H9 (cell line): ENCODE measurements around the gene ARHGDIB. TPM values are rescaled to one million over a fixed set of nuclear protein-coding genes. Genes with fewer than 3 reads are reported as not detected.

Source experiments
- DNase-seq: peaks from one replicate; pipeline ENCODE4 v3.0.0-alpha.2; 2017
- H2AFZ ChIP-seq: one replicate; pipeline ENCODE4 v1.6.1; 2013; ENCODE audit warnings: mild to moderate bottlenecking, low read length, control low read depth, moderate library complexity
- H2AK5ac ChIP-seq: 2 replicates; pipeline ENCODE4 v1.6.1; 2013; ENCODE audit warnings: low read length, control low read depth, mixed read lengths; ENCODE audit not compliant: insufficient read length
- H2BK120ac ChIP-seq: one replicate; pipeline ENCODE4 v1.6.1; 2013; ENCODE audit warnings: low read depth, mild to moderate bottlenecking, low read length, control low read depth, inconsistent platforms; ENCODE audit not compliant: poor library complexity, severe bottlenecking
- H2BK12ac ChIP-seq: 2 replicates; pipeline ENCODE4 v1.6.1; 2013; ENCODE audit warnings: low read length, control low read depth, mixed read lengths, low read depth; ENCODE audit not compliant: insufficient read length
- H2BK15ac ChIP-seq: 2 replicates; pipeline ENCODE4 v1.6.1; 2013; ENCODE audit warnings: low read depth, low read length, control low read depth
- H2BK20ac ChIP-seq: one replicate; pipeline ENCODE4 v1.6.1; 2013; ENCODE audit warnings: low read depth, mild to moderate bottlenecking, low read length, control low read depth, inconsistent platforms; ENCODE audit not compliant: poor library complexity, severe bottlenecking
- H2BK5ac ChIP-seq: 2 replicates; pipeline ENCODE4 v1.6.1; 2013; ENCODE audit warnings: low read length, control low read depth, mixed read lengths; ENCODE audit not compliant: insufficient read length
- H3K14ac ChIP-seq: 2 replicates; pipeline ENCODE4 v1.6.1; 2013; ENCODE audit warnings: low read length, control low read depth; ENCODE audit not compliant: insufficient read depth
- H3K18ac ChIP-seq: 2 replicates; pipeline ENCODE4 v1.6.1; 2013; ENCODE audit warnings: low read depth, mild to moderate bottlenecking, mixed read lengths, low read length, control low read depth; ENCODE audit not compliant: insufficient read length
- H3K23ac ChIP-seq: 2 replicates; pipeline ENCODE4 v1.6.1; 2013; ENCODE audit warnings: low read length, control low read depth, mixed read lengths, low read depth; ENCODE audit not compliant: insufficient read length
- H3K23me2 ChIP-seq: 2 replicates; pipeline ENCODE4 v1.6.1; 2013; ENCODE audit warnings: low read depth, mild to moderate bottlenecking, mixed read lengths, low read length, control low read depth; ENCODE audit not compliant: insufficient read length, poor library complexity, severe bottlenecking
- H3K27ac ChIP-seq: 2 replicates; pipeline ENCODE4 v1.5.1; 2013; ENCODE audit warnings: low read length, control low read depth, mixed read lengths, low read depth; ENCODE audit not compliant: insufficient read length
- H3K27me3 ChIP-seq: 2 replicates; pipeline ENCODE4 v1.6.1; 2013; ENCODE audit warnings: low read length, control low read depth, inconsistent platforms; ENCODE audit not compliant: insufficient read depth
- H3K4ac ChIP-seq: 2 replicates; pipeline ENCODE4 v1.6.1; 2013; ENCODE audit warnings: low read depth, mild to moderate bottlenecking, control low read depth, inconsistent platforms, low read length, moderate library complexity
- H3K4me1 ChIP-seq: 2 replicates; pipeline ENCODE4 v1.6.1; 2013; ENCODE audit warnings: low read length, control low read depth, inconsistent platforms; ENCODE audit not compliant: insufficient read depth
- H3K4me2 ChIP-seq: 2 replicates; pipeline ENCODE4 v1.6.1; 2013; ENCODE audit warnings: low read length, control low read depth, mixed read lengths; ENCODE audit not compliant: insufficient read length, insufficient read depth
- H3K56ac ChIP-seq: 2 replicates; pipeline ENCODE4 v1.6.1; 2013; ENCODE audit warnings: low read depth, mild to moderate bottlenecking, mixed read lengths, low read length, control low read depth; ENCODE audit not compliant: insufficient read length
- H3K79me1 ChIP-seq: 2 replicates; pipeline ENCODE4 v1.6.1; 2013; ENCODE audit warnings: low read depth, mild to moderate bottlenecking, moderate library complexity, low read length, control low read depth, inconsistent platforms; ENCODE audit not compliant: insufficient read depth, poor library complexity, severe bottlenecking
- H3K79me2 ChIP-seq: 2 replicates; pipeline ENCODE4 v1.6.1; 2013; ENCODE audit warnings: low read length, control low read depth, inconsistent platforms; ENCODE audit not compliant: insufficient read depth
- H3K9ac ChIP-seq: 2 replicates; pipeline ENCODE4 v1.6.1; 2013; ENCODE audit warnings: low read length, control low read depth, mixed read lengths; ENCODE audit not compliant: insufficient read length; ENCODE audit errors: extremely low read depth
- H3K9me3 ChIP-seq: one replicate; pipeline ENCODE4 v1.6.1; 2013; ENCODE audit warnings: low read depth, low read length, inconsistent platforms; ENCODE audit not compliant: control insufficient read depth
- H3T11ph ChIP-seq: one replicate; pipeline ENCODE4 v1.6.1; 2013; ENCODE audit warnings: mild to moderate bottlenecking, low read length, control low read depth, inconsistent platforms
- H4K20me1 ChIP-seq: one replicate; pipeline ENCODE4 v1.6.1; 2013; ENCODE audit not compliant: control insufficient read depth, insufficient read length, insufficient read depth
- H4K5ac ChIP-seq: 2 replicates; pipeline ENCODE4 v1.6.1; 2013; ENCODE audit warnings: low read depth, mild to moderate bottlenecking, mixed read lengths, low read length, control low read depth; ENCODE audit not compliant: insufficient read length
- H4K8ac ChIP-seq: replicated peaks from 2 replicates; pipeline ENCODE4 v1.6.1; 2013; ENCODE audit warnings: low read length, control low read depth, mixed read lengths, low read depth; ENCODE audit not compliant: insufficient read length
- H4K91ac ChIP-seq: 2 replicates; pipeline ENCODE4 v1.6.1; 2013; ENCODE audit warnings: low read depth, mild to moderate bottlenecking, moderate library complexity, mixed read lengths, low read length, control low read depth; ENCODE audit not compliant: insufficient read length
- H3K27ac Mint-ChIP-seq, 3 experiments: 2 replicates in 2 of 3; 3 replicates in 1 of 3; pipeline ENCODE4 v1.8.0; 2020 to 2021; ENCODE audit warnings: mixed read lengths in 3 of 3, mild to moderate bottlenecking in 1 of 3, moderate library complexity in 1 of 3
- H3K27me3 Mint-ChIP-seq: 2 replicates; pipeline ENCODE4 v1.8.0; 2021; ENCODE audit warnings: low read depth, mild to moderate bottlenecking, moderate library complexity, mixed read lengths
- H3K36me3 Mint-ChIP-seq, 3 experiments: 2 replicates in 2 of 3; 3 replicates in 1 of 3; pipeline ENCODE4 v1.8.0; 2020 to 2021; ENCODE audit warnings: low read depth in 3 of 3, mixed read lengths in 3 of 3; ENCODE audit not compliant: insufficient read depth in 1 of 3
- H3K4me1 Mint-ChIP-seq, 2 experiments: 2 replicates each; pipeline ENCODE4 v1.8.0; 2020; ENCODE audit warnings: mixed read lengths in 2 of 2
- H3K4me3 Mint-ChIP-seq, 2 experiments: 2 replicates in 1 of 2; 3 replicates in 1 of 2; pipeline ENCODE4 v1.8.0; 2020 to 2021; ENCODE audit warnings: mild to moderate bottlenecking in 2 of 2, mixed read lengths in 2 of 2, moderate library complexity in 1 of 2
- H3K9me3 Mint-ChIP-seq, 2 experiments: 2 replicates in 1 of 2; 3 replicates in 1 of 2; pipeline ENCODE4 v1.8.0; 2020; ENCODE audit warnings: mild to moderate bottlenecking in 2 of 2, mixed read lengths in 2 of 2, moderate library complexity in 1 of 2
- WGBS: extraction: QIAGEN DNeasy Blood & Tissue Kit; methylation state at CpG from one replicate; pipeline ENCODE4 v1.1.7; 2013; ENCODE audit warnings: missing lambda C conversion rate, low lambda C conversion rate, mixed read lengths; ENCODE audit not compliant: insufficient read length; ENCODE audit errors: extremely low coverage; 5-methylcytosine and 5-hydroxymethylcytosine counted together
- total RNA-seq: library from RNA; stranded (reverse); gene quantifications from 2 replicates; pipeline ENCODE4 v1.2.1, GENCODE V29; 2021
- TF ChIP-seq, protein P1 (sequence below): fragments of 200-600 bp; sonication (generic); conservative IDR thresholded peaks from 3 replicates; pipeline ENCODE4 v1.8.0; 2021; ENCODE audit warnings: antibody characterized with exemption, mild to moderate bottlenecking

ARHGDIB gene
- total RNA-seq, 1 experiment from 2014 or later = 0.44 TPM

DNA sequence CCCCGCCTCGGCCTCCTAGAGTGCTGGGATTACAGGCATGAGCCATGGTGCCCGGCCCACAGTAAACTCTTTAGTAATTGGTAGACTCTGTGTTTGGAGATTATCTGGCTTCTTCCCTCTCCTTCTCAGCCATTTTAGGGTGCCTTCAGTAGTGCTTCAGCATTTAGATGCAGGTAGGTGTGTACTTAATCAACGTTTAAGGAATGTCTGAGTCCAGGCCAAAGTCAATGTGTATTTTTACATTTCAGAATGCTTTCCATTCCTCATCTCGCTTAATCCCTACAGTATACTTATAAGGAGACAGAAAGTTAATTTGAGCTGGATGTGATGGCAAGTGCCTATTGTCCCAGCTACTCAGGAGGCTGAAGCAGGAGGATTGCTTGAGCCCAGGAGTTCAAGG is 55.3 kb downstream of the ARHGDIB start:
- H3K9ac ChIP-seq = no peak overlapping the region
- no peaks in the 10 kb centered on the region for H4K20me1 ChIP-seq
- Mint-ChIP-seq H3K9me3 (no peaks in the 10 kb centered on the region), H3K36me3 (no peaks in the 10 kb centered on the region), H3K27ac (no peak overlapping the region), H3K4me3 (no peak overlapping the region), H3K27me3 (no peaks in the 10 kb centered on the region), H3K4me1 (peaks cover 0 to 4% of the 10 kb centered on the region in 2 experiments; a peak in 2 of 4 replicates)
- no peak overlapping the region for H2BK15ac ChIP-seq
- no peaks in the 10 kb centered on the region for H3K4me1 ChIP-seq
- no peak for DNase-seq
- no peak overlapping the region for H2BK20ac ChIP-seq
- H4K5ac ChIP-seq = no peak overlapping the region
- H3K27ac ChIP-seq = no peak overlapping the region
- H3K56ac ChIP-seq = no peak overlapping the region
- no peak overlapping the region for H2BK12ac ChIP-seq
- no peak overlapping the region for H2BK5ac ChIP-seq
- H3K23me2 ChIP-seq = no peaks in the 10 kb centered on the region
- TF ChIP-seq, protein P1, sequence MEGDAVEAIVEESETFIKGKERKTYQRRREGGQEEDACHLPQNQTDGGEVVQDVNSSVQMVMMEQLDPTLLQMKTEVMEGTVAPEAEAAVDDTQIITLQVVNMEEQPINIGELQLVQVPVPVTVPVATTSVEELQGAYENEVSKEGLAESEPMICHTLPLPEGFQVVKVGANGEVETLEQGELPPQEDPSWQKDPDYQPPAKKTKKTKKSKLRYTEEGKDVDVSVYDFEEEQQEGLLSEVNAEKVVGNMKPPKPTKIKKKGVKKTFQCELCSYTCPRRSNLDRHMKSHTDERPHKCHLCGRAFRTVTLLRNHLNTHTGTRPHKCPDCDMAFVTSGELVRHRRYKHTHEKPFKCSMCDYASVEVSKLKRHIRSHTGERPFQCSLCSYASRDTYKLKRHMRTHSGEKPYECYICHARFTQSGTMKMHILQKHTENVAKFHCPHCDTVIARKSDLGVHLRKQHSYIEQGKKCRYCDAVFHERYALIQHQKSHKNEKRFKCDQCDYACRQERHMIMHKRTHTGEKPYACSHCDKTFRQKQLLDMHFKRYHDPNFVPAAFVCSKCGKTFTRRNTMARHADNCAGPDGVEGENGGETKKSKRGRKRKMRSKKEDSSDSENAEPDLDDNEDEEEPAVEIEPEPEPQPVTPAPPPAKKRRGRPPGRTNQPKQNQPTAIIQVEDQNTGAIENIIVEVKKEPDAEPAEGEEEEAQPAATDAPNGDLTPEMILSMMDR = no peak
- no peak overlapping the region for H3K4ac ChIP-seq
- H3T11ph ChIP-seq = no peak overlapping the region
- H4K8ac ChIP-seq = no peak overlapping the region
- H3K9me3 ChIP-seq = no peaks in the 10 kb centered on the region
- WGBS = no CpG with 5 or more reads among the region's 5 CpGs
- H4K91ac ChIP-seq = no peak overlapping the region
- H2BK120ac ChIP-seq = no peak overlapping the region
- H3K27me3 ChIP-seq = no peaks in the 10 kb centered on the region
- no peaks in the 10 kb centered on the region for H3K79me1 ChIP-seq
- no peak overlapping the region for H2AFZ ChIP-seq
- no peak overlapping the region for H3K4me2 ChIP-seq
- H3K14ac ChIP-seq = no peak overlapping the region
- no peak overlapping the region for H2AK5ac ChIP-seq
- H3K23ac ChIP-seq = no peak overlapping the region
- H3K18ac ChIP-seq = no peak overlapping the region
- H3K79me2 ChIP-seq = no peaks in the 10 kb centered on the region
